Measurements from ENCODE around the gene SSTR3.

Gene SSTR3

DNA sequence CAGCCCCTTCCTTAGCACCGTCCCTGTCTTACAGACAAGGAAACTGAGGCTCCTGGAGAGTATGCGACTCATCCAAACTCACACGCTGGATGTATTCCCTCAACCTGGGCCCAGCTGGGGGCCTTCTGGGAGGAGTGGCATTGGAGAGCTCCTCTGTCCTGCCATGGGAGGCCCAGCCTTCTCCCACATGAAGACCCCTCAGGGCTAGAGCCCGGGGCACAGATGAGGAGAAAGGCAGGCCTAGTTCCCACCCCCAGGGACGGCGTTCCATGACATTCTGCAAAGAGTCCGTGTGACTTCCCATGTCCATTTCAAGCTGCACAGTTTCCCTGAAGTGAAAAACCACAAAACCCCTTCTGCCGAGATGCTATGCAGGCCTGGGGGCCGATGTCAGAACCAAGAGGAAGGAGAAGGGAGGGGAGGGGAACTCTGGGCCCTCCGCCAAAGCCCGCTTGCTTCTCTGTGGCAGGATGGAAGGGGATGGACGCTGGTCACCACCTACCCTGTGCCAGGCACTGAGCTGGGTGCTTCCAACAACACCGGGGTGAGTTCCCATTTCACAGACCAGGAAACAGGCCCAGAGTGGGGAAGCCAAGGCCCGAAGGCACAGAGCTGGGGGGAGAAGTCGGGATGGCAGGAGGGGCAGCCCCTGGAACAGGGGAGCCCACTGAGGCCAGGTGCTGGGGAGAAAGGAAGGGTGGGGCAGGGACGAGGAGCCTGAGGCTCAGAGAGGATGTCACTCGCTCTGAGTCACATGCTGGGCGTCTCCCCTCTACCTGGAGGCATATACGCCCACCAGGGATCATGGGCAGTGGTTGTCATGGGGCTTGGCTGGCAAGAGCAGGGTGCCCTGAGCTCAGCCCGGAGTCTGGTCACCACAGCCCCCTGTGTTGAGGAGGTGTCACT lies 16.1 kb upstream of the SSTR3 start:
- DNase-seq = peak; percentile 58

DNA sequence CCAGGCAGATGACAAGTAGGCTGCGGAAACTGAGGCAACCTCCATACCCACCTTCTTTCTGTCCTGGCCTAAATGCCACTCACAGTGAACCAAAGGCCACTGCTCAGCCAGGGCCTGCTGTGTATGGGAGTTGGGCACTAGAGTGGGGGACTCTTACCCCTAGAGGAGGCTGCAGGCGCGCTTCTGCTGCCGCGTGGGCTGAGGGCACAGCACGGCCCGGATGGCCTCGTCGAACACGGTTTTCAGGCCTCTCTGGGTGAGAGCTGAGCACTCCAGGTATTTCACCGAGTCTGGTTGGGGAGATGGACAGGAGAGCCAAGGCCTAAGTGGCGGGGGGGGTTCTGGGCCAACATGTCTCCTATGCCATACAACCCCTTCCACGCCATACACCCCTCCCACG lies 14.2 kb upstream of the SSTR3 start:
- DNase-seq = no peak

DNA sequence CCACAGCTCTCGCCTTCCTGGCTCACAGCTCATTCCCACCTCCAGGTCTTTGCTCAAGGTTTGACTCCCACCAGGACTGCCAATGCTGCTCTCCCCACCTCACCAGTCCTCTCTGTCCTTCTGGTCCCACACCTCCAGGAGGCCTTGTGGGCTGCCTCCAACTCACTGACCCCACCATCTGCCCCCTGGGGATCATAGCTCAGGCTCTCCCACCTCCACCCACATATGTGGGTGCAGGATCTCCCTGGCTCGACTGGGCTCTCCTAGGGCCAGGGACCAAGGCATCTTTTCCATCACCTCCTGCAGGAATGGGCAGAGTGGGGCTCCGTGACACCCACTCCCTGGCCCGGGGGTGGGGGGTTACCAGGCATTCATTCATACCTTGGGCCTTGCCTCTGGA lies 13.8 kb upstream of the SSTR3 start:
- DNase-seq = no peak

DNA sequence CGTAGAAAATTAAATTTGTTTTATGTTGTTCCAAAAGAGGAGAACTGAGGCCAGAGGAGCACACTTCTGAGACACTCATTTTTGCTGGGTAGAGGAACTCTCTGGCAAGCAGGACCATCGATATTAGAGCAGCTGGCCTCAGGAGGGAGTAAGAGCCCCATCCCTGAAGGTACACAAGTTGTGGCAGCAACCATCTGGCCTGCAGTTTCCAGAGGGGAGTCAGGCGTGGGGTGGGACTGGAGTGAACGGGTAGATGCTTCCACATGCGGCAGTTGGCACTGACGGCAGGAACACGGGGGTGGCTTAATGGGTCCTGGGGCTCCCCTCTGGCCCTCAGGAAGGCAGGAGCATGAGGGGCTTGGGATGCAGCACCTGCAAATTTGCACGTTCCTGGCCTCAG lies 13.2 kb upstream of the SSTR3 start:
- no peak for DNase-seq

DNA sequence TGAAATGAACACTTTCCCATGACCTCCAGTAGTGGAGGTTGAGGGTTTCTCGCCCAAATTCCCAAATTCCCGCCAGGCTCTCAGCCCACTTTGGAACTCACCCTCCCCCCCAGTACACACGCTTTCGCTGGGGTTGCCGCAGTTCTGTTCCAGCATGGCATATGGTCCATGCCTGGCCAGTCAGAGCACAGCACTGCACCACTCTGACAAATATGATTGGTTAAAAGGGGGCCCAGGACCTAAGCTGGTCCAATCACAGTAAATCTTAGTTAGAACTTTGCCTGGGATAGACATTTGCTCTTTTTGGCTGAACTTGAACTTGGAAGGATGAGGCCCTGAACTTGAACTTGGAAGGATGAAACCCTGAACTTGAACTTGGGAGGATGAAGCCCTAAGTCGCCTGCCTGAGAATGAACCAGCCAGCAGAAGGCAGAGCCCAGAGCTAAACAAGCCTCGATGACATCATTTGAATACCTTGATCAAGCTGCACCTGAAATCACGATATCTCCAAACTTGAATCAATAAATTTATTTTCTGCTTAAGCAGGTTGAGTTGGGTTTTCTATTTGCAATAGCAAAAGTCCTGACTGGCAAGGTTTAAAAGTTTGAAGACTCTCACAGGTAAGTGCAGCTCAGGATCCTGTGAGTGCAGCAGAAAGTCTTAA lies 12.6 kb upstream of the SSTR3 start:
- DNase-seq = no peak

DNA sequence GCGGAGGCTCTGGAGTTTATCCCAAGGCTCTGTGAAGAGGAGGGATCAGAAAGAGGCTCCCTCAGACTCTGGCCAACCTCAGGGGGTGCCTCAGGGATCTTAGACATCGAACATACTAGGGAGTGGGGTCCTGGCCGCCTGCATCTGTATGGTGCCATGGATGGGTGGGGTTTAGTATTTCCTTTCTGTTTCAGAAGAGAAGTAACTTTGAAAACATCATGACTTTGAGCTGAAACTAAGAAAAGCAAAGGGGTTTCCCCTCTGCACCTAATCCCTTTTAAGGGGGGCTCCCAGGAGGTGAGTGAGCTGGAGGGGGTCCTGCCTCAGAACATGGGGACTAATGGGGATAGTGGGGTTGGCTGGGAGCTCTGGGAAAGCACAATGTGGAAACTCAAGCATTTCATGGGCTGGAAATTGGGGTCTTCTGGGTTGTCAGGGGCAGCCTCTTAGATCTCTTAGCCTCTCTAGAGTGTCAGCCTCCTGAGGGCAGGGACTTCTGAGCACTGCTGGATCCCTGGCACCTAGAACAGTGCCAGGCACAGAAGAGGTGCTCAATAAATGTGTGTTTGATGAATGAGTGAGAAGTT lies 11.8 kb upstream of the SSTR3 start:
- no peak for DNase-seq

DNA sequence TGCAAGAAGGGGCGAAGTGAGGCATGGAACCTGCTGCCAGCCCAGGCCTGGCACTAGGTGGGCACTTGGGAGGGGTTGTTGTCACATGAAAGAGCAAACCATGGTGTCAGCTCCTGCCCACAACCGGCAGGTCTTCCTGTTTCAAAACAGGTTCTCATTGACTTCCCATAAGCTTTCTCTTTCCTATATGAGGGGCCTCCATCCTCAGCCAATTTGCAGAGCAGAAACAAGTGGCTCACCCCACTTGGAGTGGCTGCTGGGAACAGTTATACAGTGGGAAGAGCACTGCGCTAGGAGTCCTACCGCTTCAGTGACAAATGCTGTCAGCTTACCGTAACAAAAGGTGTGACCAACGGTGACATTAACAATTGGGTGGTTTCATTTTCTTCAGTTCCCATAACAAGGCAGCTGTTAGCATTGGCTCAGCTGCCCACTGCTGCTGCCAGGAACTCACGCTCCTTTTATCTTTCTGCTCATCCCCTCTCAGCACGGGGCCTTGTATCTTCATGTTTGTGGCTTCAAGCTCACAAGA lies 10.2 kb upstream of the SSTR3 start:
- peak; percentile 32 for DNase-seq

DNA sequence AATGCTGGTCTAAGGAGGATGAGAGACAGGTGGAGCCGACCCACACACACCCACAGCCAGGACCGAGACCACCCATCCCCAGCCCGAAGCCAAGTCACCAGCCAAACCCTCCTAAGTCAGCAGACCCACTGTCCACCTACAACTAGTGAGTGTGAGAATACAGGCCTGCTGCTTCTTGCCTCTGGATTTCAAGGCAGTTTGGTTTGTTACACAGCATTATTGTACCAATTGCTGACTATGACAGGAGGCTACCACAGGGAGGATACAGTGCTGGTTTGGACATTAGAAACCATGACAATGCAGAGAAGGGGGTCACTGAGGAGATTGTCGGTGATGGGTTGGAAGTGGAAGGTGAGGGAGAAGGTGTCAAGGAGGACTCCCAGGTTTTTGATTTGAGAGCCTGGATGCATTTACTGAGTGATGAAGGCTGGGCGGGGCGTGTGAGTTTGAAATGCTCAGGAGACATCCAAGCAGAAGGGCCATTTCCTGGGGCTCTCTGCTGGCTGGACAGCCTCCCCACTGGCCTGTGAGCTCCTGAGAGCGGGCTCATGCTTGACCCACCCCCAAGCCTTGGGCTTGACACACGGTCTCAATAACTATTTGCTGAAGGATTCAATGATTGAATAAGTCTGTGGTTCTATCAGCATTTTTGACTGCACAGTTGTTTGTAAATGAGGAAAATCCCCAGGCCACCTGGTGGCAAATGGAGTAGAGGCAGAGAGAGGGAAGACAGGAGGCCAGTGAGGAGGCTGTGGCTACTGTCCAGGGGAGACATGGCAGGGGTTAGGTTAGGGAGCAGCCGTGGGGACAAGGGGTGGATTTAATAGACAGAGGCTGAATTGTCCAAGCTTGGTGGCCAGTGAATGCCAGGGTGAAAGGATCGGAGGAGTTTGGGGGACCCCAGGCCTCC lies 9.4 kb upstream of the SSTR3 start:
- no peak for DNase-seq

DNA sequence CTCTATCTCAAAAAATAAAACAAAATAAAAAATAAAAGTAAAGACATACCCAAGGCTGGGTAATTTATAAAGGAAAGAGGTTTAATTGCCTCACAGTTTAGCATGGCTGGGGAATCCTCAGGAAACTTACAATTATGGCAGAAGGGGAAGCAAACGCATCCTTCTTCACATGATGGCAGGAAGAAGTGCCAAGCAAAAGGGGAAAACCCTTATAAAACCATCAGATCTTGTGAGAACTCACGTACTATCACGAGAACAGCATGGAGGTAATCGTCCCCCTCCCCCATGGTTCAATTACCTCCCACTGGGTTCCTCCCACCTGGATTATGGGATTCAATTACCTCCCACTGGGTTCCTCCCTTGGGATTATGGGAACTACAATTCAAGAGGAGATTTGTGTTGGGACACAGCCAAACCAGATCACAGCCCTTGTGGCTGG lies 8.3 kb upstream of the SSTR3 start:
- DNase-seq = no peak

DNA sequence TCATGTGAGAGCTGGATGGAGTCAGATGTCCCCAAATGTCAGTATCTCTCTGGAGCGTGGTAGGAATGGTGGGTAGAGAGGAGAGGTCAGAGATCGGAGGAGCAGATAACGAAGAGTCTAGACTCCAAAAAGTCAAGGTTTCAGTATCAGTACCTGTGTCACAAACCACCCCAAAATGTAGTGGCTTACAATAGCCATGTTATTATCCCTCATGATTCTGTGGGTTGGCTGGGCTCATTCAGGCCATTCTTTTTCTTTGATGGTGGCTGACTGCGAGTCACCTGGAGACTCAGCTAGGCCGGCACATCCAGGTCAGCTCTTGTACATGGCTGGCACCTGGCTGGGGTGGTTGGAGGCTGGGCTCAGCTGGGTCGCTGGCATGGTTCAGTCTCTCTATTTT lies 7.3 kb upstream of the SSTR3 start:
- DNase-seq = no peak

DNA sequence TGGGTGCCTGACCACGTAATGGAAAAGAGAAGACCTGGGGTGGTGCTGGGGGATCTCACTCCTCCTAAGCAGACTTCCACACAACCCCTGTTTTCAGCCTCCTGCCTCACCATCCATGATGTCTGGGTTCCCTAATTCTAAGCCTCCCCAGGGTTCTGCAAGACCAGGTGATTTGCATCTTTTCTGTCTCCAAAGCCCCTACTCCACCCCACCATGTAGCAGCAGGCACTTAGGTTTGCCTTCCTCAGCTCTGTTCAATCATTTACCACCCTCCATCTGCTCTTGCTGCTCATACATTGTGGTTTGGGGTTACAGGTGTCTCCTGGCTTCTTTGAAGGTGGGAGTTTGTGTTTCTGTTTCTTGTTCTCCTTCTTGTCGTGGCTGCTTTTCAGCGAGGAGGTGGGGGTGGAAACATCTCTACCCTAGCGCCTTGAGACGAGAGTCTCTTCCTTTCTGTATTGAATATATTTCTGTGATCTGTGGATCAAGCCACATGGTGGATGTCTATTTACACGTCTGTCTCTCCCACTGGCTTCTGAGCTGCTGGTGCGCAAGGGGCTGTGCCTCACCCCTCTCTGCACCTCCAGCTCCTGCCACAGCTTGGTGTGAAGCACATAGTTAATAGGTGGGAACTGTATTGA lies 6.6 kb upstream of the SSTR3 start:
- peak; percentile 76 for DNase-seq

DNA sequence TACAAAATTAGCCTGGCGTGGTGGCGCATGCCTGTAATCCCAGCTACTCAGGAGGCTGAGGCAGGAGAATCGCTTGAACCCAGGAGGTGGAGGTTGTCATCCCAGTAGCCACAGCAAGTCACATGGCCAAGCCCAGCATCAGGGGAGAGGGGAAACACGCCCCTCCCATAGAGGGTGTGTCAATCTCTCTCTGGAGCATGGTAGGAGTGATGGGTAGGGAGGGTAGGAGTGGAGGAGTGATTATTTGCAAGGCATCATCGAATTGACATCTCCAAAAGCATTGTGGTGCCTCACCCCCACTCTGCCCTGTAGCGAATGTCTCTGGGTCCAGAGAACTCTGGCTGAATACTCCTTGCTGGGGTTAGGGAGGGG lies 6.1 kb upstream of the SSTR3 start:
- no peak for DNase-seq

DNA sequence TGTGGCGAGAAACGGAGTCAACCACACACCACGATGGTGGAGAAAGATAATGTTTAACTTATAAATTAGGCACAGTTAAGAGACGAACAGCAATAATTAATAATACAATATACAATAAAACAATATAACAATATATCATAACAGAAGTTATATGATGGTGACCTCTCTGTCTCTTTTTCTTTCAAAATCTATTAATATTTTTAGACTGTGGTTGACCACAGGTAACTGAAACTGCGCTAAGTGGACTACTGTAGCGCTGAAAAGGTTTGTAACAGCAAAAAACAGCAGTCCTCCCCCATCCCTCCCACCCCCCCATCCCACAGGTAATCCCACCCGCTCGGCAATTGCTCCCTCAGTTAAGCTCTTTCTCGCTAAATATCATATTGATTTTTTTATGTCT lies 3.6 kb upstream of the SSTR3 start:
- no peak for DNase-seq

DNA sequence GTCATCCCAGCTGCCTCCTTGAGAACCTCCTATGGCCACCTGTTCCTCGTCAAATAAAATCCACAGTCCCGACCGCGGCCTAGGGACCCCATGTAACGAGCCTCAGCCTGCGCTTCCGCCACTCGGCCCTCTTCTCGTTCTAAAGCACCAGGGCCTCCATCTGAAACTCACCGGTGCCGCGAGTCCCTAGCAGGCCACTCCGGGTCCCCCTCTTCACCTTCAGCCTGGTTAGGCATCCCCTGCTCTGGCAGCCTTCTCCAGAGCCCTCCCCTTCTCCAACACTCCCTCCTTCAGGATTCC lies 2.4 kb upstream of the SSTR3 start:
- no peak for DNase-seq

DNA sequence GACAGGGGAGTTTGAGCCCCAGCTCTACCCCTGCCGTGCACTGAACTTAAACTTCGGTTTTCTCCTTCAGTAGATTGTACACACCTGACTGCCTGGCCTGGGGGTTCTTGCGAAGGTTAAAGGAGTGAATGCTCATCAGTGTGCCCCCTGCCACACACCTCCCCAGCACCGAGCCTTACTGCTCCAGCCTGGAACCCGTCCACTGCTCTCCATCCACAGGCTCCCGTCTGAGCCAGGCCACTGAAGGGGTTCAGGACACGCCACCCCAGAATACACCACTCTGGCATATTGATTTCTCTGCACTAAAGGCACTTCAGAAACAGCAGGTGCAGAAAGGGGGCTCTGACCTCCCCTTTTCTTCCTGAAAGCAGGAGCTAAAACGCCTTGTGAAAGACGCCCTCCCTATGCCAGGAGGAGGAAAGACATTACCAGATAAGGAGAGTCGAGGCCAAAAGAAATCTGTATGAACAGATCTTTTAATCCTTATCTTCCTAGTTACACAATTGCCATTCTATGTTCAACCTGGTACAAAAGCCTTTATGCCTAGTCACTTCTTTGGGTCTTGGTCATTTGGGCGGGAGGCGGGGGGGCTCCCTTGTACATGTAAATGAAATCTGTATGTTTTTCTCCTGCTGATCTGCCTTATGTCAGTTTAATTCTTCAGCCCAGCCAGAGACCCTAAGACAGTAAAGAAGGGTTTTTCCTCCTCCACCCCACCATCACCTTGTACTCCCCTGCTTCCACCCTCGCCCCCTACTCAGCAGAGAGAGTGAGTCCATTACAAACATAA lies 1.9 kb upstream of the SSTR3 start:
- no peak for DNase-seq

DNA sequence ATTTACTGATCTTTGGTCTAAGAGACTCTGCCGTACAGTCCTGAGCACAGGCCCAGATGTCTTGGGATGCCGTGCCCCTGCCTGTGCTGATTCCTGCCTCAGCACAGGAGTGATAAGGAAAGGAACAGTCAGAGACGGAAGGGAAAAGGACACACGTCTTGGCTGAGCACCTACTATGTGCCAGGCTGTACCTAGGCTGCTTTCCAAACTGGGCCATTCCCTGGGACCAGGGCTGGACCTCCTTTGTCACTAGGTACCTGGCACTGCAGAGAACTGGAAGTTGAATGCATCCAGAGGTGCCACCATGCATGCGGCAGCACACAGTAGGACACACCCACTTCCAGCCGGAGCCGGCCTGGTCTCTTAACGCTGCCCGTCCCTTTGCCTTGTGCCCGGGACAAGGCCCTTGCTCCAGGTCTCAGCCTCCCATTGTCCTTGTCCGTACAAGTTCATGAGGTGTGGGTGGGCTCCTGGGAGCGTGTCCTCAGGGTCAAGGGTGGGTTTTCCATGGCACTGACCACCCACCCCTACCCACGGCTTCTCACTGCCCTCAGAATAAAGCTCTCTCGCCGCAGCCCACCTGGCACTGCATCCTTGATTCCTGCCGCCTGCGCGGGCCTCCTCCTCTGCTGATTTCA lies 1.1 kb upstream of the SSTR3 start:
- DNase-seq = no peak

DNA sequence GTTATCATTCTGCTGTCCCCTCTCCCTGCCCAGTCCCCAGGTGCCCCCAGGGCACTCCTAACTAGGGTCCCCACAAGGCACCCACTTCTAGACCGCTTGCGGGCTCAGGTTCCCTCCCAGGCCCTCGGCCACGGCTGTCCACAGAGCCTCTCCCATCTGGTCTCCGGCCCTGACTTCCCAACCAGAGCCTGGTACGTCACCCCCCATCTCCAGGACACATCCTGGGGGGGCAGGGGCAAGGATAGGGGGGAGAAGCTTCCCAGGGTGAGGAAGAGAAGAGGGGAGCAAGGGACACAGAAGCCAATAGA lies 457 bp downstream of the SSTR3 start:
- DNase-seq = no peak

DNA sequence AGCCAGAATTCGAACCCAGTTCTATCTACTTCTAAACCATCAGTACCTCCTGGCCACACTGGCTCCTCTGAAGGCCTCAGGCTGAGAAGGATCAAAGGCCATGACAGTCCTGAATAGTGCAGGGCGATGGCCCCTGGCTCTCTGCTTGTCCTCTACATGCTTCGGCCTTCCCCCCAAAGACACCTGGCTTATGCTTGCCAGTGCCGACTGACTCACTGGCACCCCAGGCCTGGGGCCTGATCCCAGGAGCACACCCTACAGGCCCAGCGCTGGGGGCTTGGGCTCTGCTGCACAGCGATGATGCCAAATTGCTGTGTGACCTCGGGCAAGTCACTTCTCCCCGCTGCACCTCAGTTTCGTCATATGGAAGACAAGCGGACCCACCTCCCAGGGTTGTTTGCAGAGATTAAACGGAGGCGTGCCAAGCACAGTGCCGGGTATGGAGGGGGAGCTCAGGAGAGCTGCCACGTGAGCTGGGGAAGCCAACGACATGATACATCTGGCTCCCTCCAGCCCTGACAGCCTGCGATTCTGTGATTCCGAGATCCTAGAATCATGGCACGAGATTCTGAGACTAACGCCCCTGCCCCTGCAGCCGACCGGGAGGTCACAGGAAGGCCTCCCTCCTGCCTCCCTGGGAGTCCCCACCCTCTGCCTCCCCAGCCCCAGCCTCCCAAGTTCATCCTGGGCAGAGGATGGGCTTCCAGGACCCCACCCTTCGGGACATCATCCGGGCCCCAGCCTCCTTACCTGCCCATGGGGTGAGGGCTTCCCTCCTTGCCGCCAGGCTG lies 1.0 kb downstream of the SSTR3 start:
- DNase-seq = no peak

DNA sequence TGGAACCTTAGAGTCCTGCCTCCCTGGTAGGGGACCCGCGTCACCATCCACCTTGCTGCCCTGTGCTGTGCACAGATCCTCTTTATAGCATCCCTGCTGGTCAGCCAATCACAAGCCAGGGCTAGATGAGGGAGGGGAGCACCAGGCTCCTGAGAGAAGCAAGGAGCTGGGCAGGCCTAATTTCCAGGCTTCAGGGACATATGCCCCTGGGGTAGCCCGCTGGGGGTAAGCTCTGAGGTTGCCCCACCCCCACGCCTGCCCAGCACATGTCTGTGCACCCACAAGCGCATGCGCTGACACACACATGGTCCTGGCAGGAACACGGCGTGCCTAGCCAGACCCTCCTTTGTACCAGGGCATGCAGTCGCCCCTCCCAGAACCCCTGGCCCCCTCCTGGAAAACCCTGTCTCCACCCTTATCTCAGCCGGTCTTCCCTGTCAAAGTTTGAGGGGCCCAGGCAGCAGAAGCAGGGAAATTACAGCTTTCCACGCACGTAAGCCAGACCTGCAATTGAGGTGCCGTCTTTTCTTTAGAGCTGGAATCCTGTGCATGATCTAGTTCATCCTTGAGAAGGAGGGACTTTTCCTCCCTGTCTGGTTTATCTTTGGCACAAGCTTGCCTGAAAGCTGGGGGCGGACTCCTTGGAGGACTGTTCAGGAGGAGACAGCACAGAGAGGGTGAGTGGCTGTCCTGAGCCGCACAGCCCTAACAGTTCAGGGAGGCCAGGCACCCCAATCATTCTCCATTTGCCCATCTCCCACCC lies 2.1 kb downstream of the SSTR3 start:
- DNase-seq = no peak
